ENCODE data around the gene PPP1R9A. TPM values are rescaled to one million over a fixed set of nuclear protein-coding genes. Genes with fewer than 3 reads are reported as not detected.

Gene PPP1R9A
- total and polyA plus RNA-seq, 10 of the 15 experiments (the other 5 are each of a cell fraction or from before 2014, with no cell fraction given), result 0.04 to 0.12 TPM; not detected in 8

DNA sequence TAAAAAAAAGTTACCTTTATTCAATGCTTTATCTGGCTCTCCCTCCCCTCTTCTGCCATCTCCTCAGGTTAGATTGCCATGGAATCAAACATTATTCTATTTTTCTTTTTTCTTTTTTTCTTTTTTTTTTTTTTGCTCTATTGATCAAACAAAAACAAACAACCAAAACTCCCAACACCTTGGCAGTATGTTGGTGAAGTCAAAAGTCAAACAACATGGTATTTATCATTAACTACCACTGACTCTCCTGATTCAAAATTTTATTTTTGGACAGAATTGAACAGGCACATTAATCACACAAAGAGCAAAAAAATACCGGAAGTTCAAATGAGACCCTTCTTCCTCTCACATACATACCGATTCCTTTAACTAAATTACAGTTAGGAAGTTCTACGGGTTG is 410.6 kb downstream of the PPP1R9A start (continued):
- TF ChIP-seq CHD4 (IDR thresholded peaks at IDR 0.05), result no peak
- TF ChIP-seq, protein P1, sequence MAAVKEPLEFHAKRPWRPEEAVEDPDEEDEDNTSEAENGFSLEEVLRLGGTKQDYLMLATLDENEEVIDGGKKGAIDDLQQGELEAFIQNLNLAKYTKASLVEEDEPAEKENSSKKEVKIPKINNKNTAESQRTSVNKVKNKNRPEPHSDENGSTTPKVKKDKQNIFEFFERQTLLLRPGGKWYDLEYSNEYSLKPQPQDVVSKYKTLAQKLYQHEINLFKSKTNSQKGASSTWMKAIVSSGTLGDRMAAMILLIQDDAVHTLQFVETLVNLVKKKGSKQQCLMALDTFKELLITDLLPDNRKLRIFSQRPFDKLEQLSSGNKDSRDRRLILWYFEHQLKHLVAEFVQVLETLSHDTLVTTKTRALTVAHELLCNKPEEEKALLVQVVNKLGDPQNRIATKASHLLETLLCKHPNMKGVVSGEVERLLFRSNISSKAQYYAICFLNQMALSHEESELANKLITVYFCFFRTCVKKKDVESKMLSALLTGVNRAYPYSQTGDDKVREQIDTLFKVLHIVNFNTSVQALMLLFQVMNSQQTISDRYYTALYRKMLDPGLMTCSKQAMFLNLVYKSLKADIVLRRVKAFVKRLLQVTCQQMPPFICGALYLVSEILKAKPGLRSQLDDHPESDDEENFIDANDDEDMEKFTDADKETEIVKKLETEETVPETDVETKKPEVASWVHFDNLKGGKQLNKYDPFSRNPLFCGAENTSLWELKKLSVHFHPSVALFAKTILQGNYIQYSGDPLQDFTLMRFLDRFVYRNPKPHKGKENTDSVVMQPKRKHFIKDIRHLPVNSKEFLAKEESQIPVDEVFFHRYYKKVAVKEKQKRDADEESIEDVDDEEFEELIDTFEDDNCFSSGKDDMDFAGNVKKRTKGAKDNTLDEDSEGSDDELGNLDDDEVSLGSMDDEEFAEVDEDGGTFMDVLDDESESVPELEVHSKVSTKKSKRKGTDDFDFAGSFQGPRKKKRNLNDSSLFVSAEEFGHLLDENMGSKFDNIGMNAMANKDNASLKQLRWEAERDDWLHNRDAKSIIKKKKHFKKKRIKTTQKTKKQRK (IDR thresholded peaks at IDR 0.05; ENCODE audit: low read depth, low read length), result no peak
- no peak for TF ChIP-seq ZNF207 (IDR thresholded peaks at IDR 0.05; ENCODE audit: borderline replicate concordance)

DNA sequence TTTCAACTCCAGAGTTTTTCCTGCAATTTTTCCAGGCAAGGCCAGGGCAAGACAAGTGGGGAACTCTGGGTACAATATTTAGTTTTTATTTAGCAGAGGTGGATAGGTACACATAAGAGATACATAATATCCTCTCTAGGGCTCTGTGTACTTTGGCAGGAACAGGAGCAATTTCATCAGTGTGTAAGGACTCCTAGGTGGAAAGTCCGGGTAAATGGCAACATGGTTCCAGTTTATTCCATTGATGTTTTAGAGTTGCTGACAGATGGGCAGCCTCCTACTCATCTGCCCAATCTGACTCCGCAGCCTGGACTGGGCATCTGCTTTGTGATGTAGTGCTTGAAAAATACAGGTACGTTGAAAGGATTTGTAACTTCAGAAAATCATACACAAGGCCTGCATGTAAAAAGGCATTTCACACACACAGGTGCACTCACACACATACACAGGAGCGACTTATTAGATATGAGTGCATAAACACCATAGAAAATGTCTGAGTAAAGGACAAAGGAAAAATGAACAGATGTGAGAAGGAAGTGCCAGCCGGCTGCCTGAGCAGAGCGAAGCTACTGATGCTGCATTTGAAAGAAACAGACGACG is 411.2 kb downstream of the PPP1R9A start:
- RAD21 ChIA-PET (ENCODE audit: unreplicated experiment), result no interaction called here
- intact Hi-C loops (cut with micrococcal nuclease; ENCODE audit: unreplicated experiment) (loop anchor here (5.0 kb wide), 1 partner anchor 159 kb away; no protein-coding TSS in a partner anchor), in situ Hi-C loops (cut with MboI) (no loop called here)
- POLR2A ChIA-PET, result interaction anchor here (0.6 kb wide), 2 partner anchors 203 to 229 kb away, joined by 3 to 8 read pairs; no protein-coding TSS in a partner anchor
- no peak overlapping the region for H3K9ac ChIP-seq (ENCODE audit: control insufficient read depth, insufficient read depth, low read length)
- FAIRE-seq (no peak), DNase-seq (ENCODE audit: low read depth, low spot score) (no peak), ATAC-seq (no peak)
- TF ChIP-seq, protein P2, sequence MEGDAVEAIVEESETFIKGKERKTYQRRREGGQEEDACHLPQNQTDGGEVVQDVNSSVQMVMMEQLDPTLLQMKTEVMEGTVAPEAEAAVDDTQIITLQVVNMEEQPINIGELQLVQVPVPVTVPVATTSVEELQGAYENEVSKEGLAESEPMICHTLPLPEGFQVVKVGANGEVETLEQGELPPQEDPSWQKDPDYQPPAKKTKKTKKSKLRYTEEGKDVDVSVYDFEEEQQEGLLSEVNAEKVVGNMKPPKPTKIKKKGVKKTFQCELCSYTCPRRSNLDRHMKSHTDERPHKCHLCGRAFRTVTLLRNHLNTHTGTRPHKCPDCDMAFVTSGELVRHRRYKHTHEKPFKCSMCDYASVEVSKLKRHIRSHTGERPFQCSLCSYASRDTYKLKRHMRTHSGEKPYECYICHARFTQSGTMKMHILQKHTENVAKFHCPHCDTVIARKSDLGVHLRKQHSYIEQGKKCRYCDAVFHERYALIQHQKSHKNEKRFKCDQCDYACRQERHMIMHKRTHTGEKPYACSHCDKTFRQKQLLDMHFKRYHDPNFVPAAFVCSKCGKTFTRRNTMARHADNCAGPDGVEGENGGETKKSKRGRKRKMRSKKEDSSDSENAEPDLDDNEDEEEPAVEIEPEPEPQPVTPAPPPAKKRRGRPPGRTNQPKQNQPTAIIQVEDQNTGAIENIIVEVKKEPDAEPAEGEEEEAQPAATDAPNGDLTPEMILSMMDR (IDR thresholded peaks at IDR 0.05 in 2 of 3, conservative IDR thresholded peaks at IDR 0.05 in 1 of 3; ENCODE audit: control insufficient read depth in 2 of 3, extremely low read depth in 1 of 3, insufficient read depth in 1 of 3, low read depth in 3 of 3, low read length in 3 of 3), result no peak
- CTCF ChIA-PET, result no interaction called here
- H3K36me3 ChIP-seq (ENCODE audit: control insufficient read depth in 2 of 2, insufficient read depth in 2 of 2, low read length in 1 of 2), result no peaks in the 10 kb centered on the region
- no peak overlapping the region for H3K4me3 ChIP-seq
- H3K4me1 ChIP-seq (ENCODE audit: control insufficient read depth, insufficient read depth, low read length), result no peaks in the 10 kb centered on the region
- H3K27ac ChIP-seq (ENCODE audit: control insufficient read depth, insufficient read depth), result no peak overlapping the region
- no peaks in the 10 kb centered on the region for H4K20me1 ChIP-seq (ENCODE audit: control insufficient read depth, insufficient read depth)
- no peak overlapping the region for H2AFZ ChIP-seq (ENCODE audit: control insufficient read depth, low read depth, low read length)
- H3K79me2 ChIP-seq (ENCODE audit: control insufficient read depth, insufficient read depth, low read length), result no peaks in the 10 kb centered on the region
- 80% methylated on average over 8 of the region's 8 CpGs for WGBS (ENCODE audit: insufficient coverage, insufficient replicate concordance, low lambda C conversion rate, missing lambda C conversion rate)
- SMC1A ChIA-PET (ENCODE audit: uncharacterized antibody, unreplicated experiment), result no interaction called here
- no peaks in the 10 kb centered on the region for H3K27me3 ChIP-seq (replicated peaks in 1 of 2; ENCODE audit: control insufficient read depth in 2 of 2, insufficient read depth in 2 of 2, low read length in 1 of 2)
- H3K4me2 ChIP-seq (ENCODE audit: control insufficient read depth, insufficient read depth), result no peak overlapping the region
- H3K9me3 ChIP-seq (replicated peaks; ENCODE audit: control insufficient read depth, insufficient read depth, low read length), result no peaks in the 10 kb centered on the region
- no TSS peak for BruUV-seq (replicated peaks)

Measured in GM12878 (cell line).